Endothelial cell of hepatic sinusoid (primary cell): Measurements from ENCODE around the gene ADH1A.
"Not testable (repeated sequence)": the region's sequence is repeated elsewhere in the genome, so short reads cannot be mapped to it uniquely, and the experiment has no call there.

ENCODE experiments used
- in situ Hi-C: cut with HindIII; loops from 2 replicates; pipeline ENCODE4 v1.10.0; 2017; ENCODE audit warnings: low sequenced_read_pairs

Gene ADH1A

DNA sequence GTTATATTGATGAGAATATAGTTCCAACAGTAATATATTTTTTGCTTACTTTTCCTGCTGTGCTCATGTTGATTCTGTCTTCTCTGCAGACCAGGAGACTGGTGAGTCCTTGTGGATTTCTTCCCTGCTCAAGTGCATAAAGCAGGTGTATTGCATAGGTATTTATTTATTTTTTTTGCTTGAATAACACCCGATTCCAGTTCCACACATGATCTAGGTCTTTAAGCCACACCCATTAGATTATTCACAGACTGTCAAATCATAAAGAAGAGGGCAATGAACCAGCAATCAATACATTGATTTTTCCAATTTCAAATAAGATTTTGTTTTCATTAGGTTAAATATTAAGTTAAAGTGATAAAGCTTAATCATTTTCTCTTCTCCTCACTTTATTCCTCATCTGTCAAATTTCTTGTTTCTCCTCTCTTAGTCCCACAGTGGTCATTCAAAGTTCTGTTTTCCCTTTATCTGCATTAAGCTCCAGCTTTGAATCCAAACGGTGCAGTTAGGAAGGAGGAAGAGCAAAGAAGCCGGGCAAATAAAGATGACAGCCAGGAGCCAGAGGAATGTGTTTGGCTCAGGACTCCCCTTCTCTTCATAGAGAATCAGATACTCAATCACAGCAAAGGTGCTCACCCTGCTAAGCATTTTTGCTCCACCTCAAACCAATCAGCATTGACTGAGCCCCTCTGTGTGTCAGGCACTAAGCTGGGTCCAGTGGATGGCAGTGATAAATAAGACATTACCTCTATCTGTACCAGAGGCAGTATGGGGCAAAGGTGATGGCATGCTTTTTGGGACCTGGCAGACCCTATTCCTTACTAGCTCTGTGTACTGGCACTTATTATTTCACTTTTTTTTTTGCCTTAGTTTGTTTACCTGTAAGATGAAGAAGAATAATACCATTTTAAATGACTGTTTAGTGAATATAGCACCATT, at the start of gene ADH1A:
Gene ADH1A (minus strand): TSS at position 138 of the 939 bp plus-strand sequence. CDS start 71 bp downstream, at position 67.
- in situ Hi-C loops = no loop called here

DNA sequence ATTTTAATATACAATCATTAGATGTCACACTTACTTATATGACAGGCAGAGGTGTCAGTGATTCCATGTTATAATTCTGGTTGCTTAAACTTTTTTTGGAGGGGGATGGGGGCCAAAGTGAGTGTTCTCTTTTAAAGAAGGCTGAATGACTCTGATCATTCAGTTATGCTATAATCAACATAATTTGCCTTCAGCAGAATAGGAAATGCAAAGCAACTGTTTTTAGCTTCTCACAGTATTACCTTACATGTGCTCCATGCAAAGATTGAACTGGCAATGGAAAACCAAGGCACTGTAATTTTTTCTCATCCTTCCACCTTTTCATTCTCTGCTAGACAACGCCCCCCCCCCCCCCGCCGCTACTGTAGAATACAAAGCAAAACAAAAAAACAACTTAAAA, 48.4 kb upstream of the ADH1A start:
- in situ Hi-C loops = no loop called here

DNA sequence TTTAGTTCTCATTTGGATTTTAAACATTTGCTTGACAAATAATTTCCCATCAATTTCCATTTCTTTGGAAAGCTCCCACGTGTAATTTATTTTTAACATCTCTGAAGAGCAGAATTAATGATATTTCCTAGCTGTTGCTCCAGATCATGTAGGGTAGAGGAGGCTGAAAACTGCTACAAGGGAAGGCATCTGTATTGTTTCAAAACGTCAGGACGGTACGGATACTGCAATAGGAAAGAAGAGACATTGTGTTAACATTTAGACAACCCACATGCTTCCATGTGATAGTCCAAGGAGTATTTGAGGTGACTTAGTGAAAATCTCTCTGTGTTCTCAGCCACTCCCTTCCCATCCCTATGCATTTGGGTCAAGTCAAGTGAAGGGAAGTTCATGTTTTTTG, 45.8 kb upstream of the ADH1A start:
- in situ Hi-C loops = no loop called here

DNA sequence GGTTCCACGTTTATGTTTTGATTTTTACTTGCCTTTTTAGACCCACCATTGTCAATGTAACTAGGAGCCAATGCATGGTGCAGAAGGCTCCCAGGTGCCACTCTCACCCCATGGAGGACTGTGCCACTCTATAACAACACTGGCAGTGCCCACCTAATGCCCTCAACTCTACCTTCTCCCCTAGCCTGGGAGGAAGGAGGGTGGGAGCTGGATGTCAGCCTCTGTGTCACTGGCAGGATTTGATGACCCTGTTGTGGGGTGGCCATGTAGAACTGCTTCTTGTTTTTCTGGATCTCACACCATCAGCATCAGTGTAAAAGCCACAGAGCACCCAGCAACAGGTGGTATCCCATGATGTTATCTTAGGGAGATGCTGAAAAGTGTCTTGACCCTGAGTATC, 44.1 kb upstream of the ADH1A start:
- in situ Hi-C loops = no loop called here

DNA sequence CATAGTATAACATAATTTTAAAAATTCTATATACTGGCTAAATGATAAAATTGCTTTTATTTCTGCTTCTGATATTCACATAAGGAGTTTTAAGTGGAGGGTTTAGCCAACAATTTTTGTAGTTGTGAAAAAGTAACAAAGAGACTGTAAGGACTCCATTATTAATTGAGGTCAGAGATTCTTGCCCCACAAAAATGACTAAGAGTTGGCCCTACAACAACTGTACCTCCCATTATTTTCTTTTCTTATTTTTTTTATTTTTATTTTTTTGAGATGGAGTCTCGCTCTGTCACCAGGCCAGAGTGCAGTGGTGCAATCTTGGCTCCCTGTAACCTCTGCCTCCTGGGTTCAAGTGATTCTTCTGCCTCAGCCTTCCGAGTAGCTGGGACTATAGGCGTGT, 39.9 kb upstream of the ADH1A start:
- in situ Hi-C loops = no loop called here

DNA sequence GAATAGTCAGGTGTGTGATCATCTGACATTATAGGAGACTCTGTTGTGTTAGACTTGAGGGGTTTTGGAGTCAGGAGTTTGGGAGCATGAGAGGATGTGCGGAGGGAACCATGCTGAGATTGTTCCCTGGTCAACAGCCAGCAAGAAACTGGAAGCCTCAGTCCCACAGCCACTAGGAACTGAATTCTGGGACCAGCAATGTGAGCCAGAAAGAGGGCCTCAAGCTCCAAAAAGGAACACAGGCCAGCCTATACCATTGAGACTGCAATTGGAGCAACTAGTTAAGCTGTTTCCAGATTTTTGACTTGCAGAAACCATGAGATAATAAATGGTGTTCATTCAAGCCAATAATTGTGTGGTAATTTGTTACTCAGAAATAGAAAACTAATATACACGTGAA, 39.1 kb upstream of the ADH1A start:
- in situ Hi-C loops = no loop called here

DNA sequence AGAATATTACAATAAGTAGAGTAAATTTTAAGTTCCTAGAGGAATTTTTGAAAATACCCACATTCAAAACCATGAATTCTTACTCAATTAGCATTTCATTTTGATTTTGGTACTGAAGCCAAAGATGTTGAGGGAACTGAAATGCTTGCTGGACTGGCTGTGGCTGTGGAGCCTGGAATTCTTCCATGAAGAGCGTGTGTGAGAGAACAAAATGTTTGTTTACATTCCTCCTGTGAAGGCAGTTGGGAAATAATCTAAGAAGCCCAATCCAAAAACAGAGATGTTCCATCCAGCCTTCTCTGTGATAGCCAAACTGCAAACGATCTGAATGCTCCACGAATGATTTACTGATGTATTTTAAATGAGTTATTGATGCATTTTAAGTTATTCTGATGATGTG, 34.2 kb upstream of the ADH1A start:
- in situ Hi-C loops = no loop called here

DNA sequence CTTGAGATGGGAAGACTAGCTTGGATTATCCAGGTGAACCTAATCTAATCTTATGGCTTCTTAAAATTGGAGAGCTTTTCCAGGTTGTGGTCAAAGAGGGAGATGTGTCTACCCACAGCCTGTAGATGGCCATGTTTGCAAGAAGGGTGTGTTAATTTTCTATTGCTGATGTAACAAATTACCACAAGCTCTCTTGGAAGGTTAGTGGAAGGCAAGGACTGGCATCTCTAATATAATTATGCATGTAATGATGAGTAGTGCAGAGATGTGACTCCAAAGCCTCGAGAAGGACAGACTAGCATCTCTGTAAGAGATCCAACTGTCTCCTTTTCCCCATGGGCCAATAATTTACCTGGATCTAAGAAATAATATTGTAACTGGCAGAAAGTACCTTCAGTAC, 33.6 kb upstream of the ADH1A start:
- in situ Hi-C loops = no loop called here

DNA sequence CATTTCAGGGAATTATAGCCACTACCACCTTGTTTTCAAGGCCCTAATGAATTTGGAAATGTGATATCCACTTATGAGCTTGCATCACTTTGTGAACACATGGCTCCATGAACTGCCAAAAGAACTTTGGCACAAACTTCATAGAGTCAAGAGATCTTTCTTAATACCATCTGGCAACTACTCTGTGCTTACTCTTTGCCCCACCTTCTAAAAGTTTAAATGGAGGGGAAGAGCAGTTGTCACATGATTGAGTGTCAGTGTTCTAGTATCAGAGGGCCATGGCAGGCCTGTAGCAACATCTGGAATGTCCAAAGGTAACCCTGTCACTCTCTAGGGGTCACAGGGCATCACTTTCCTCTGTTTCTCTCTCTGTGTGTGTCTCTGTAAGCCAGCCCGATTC, 33.0 kb upstream of the ADH1A start:
- in situ Hi-C loops = no loop called here

DNA sequence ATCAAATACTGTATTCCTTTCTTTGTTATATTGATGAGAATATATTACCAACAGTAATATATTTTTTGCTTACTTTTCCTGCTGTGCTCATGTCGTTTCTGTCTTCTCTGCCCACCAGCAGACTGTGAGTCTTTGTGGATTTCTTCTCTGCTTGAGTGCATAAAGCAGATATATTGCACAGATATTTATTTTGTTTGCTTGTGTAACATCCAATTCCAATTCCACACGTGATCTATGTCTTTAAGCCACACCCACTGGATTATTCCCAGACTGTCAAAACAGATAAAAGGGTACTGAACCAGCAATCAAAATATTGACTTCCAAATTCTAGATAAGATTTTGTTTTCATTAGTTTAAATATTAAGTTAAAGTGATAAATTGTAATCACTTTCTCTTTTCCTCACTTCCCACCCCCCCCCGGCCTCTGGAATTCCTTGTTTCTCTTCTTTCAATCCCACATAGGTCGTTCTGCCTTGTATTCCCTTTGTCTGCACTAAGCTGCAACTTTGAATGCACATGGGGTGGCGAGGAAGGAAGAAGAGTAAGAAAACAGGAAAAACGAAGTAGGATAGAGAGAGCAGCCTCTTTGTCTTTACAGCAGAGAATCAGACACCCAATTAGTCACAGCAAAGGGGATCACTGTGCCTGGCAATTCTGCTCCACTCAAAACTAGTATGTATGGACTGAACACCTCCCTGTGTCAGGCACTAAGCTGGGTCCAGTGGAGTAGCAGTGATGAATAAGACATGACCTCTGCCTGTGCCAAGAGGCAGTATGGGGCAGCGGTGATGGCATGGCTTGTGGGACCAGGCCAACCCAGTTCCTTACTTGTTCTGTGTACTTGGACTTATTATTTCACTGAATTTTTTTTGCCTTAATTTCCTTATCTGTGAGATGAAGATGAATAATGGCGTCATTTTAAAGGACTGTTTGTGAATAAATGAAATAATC, 30.7 kb upstream of the ADH1A start, which contains the start of gene ADH1B:
Gene ADH1B (minus strand): TSS at position 161 of the 951 bp plus-strand sequence. CDS start 70 bp downstream, at position 91.
- in situ Hi-C loops = no loop called here

DNA sequence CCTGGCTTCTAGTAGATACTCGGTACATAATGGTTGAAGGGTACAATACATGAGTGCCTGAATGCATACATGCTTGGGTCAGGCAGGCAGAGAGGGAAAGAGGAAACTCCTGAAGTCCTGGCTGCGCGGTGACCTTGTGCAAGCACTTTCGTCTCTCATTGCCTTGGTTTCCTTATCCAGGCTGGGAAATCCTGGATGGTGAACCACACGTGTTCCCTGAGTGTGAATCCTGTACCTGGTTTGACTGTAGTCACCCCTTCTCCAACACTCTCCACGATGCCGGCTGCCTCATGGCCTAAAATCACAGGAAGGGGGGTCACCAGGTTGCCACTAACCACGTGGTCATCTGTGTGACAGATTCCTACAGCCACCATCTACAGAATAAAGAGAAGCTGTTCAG, 27.0 kb upstream of the ADH1A start:
- in situ Hi-C loops = not testable (repeated sequence)

DNA sequence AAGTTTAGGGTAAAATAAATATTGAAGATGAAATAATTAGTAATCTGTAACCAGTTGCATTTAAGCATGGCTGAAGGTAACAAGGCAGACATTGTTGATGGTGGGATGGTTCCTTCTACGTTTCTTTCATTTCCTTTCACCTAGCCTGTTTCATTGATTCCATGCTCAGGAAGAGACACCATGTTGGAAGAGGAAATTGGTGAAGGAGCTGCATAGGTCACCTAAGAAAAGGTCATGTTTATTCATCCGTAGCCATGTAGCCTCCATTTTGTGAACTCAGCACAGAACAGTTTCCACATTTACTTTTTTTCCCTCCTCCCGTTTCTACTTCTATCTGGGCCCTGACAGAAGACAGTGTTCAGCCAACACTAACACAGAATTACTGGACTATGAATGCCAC, 26.6 kb upstream of the ADH1A start:
- in situ Hi-C loops = no loop called here

DNA sequence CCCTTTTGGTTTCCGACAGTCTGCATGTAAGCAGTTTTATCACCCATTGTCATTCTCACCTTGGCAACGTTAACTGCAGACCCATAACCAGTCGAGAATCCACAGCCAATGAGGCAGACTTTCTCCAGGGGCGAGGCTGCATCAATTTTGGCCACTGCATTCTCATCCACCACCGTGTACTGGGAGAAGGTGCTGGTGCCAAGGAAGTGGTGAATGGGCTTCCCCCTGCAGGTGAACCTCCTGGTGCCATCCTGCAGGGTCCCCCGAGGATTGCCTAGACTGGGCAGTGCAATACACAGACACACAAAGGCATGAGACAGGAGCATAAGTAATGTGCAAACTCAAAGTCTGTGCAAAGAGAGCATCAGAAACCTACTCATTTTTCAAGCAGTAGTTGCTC, 25.1 kb upstream of the ADH1A start:
- in situ Hi-C loops = no loop called here

DNA sequence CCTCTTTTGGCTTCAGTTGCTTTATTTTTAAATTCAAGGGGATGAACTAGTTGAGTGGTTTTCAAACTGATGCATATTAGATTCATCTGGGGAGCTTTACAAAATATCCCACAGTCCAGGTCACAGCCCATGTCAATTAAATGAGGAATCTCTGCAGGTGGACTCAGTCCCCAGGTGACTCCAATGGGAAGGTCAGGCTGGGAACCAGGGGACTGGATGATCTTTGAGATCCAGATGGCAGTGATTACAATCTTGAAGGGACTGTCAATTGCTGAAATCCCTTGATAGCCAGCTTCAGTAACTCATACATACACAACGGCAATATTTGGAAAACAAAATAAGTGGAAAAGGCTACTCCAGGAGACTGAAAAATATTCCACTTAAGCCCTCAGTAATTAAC, 23.4 kb upstream of the ADH1A start:
- in situ Hi-C loops = no loop called here

DNA sequence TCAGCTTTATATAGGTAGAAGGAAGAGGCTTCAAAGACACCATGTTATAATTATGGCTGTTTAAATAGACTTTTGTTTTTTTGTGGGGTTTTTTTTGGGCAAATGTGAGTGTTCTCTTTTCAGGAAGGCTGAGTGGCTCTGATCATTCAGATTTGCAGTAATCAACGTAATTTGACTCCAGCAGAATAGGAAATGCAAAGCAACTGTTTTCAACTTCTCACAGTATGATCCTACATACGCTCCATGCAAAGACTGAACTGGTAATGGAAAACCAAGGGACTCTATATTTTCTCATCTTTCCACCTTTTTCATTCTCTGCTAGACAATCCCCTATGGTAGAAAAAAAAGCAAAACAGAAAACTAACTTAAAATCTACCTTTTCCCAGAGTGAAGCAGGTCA, 19.6 kb upstream of the ADH1A start:
- in situ Hi-C loops = no loop called here

DNA sequence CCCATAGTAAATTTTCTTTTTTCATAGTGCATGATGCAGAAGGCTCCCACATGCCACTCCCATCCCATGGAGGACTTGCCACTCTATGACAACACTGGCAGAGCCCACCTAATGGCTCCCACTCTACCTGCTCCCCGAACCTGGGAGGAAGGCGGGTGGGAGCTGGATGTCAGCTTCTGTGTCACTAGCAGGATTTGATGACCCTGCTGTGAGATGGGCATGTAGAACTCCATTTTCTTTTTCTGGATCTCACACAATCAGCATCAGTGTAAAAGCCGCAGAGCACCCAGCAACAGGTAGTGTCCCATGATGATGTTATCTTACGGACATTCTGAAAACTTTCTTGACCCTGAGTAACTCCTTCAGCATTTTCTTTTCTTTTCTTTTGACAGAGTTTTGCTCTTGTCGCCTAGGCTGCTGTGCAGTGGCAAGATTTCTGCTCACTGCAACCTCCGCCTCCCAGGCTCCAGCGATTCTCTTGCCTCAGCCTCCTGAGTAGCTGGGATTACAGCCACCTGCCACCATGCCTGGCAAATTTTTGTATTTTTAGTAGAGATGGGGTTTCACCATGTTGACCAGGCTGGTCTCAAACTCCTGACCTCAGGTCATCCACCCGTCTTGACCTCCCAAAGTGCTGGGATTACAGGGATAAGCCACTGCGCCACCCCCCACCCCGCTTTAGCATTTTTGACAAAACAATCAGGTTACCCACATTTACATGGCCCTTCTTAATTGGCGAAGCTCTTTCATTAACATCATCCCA, 15.0 kb upstream of the ADH1A start:
- in situ Hi-C loops = no loop called here

DNA sequence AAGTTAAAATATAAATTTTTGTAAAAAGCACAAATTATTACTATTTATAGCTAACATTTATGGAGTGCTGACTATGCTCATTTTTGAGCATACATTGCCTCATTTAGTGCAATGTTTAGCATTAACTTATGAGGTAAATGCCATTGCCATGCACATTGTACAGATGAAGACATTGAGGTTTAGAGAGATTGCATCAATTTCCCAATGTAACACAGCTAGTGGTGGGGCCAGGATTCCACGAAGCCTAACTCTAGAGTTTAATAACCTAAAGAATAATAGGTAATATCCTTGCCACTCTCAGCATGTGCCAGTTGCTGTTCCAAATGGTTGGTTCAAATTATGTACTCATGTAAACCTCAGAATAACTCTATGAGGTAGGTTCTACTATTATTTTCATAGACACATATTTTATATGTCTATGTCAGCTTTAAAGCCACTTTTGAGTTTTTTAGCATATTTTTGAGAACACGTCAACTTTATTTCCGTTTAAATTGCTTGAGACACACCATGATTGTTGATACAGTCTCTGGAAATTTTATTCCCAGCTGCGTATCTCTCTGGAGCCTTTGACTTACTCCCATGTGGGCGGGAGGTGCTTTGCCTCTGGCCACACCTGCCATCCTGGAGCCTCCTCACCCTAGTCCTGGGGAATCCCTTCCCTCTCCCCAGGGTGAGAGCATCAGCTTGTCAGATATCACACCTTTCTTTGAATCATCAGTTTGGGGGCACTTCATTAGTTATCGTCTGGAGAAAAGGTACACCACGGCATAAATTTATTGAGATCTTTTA, 10.8 kb upstream of the ADH1A start:
- in situ Hi-C loops = no loop called here

DNA sequence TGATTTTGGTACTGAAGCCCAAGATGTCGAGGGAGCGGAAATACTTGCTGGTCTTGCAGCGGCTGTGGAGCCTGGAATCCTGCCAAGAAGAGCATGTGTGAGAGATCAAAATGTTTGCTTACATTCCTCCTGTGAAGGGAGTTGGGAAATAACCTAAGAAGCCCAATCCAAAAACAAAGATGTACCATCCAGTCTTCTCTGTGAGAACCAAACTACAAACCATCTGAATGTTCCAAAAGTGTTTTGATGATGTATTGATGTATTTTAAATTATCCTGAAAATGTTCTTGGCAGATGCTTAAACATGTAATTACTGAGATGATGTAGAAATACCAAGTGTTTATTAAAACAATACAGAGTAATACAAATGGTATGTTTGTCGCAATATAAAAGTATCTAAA, 10.1 kb upstream of the ADH1A start:
- in situ Hi-C loops = no loop called here

DNA sequence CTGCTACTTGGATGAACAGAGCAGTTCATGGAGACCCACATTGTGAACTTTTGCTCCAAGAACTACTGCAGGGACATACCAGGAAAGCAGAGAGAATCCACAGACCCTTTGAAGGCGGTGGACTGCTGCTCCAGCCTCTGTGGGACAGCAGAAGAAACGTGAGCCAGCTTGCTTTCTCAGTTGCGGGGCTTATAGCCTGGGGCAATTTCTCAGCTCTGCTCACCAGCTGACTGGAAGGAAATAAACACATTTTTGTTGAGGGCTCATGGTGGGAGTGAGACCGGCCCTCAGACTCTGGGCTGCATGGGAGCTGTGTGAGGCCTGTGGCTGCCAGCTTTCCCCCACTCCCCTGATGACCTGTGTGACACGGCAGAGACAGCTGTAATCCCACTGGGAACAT, 2.6 kb upstream of the ADH1A start:
- in situ Hi-C loops = no loop called here

DNA sequence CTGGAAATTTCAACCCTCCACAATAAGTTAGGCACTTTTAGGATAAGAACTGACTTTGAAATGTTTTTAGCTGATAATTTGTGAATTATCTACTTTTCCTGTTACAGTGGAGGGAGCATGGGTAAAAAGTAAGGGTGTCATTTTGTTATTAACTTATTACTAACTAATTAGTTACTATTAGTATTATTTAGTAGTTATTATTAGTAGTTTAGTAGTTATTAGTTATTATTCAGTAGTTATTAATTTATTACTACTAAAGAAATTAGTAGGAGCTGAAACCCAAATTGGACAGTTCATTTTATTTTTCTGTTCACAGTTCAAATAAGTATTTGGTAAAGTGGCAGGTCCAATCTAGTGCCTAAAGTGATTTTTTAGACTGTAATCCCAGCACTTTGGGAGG, 5.4 kb downstream of the ADH1A start:
- in situ Hi-C loops = no loop called here
